ENCODE data around the gene HLA-B.

HLA-B gene

DNA sequence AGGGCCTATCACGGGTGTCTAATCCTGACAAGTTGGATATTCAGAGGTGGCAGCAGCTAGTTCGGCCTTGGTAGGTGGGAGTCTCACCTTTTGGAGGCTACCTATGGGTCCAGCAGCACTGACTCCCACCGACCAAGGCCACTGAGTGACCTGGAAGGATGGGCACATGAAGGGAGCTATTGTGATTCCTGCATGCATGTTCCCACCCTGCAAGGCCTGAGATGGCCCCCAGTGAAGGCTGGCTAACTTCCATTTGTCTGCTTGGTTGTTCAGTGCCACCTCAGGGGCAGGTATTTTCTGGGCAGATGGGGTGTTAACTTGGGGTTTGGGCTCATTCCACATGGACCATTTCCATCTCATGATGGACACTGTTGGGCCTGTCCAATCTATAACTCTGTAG, 28.1 kb upstream of the HLA-B start:
- ChIA-PET POLR2A (no interaction called here), CTCF (no interaction called here)
- DNase-seq (ENCODE audit: extremely low spot score): no peak
- TF ChIP-seq BHLHE40 (IDR thresholded peaks at IDR 0.05; ENCODE audit: borderline replicate concordance) (no peak), ARNT (IDR thresholded peaks at IDR 0.05) (no peak), FOXK2 (IDR thresholded peaks at IDR 0.05) (no peak), SUZ12 (IDR thresholded peaks at IDR 0.05) (no peak), CTBP1 (IDR thresholded peaks at IDR 0.05; ENCODE audit: borderline replicate concordance) (no peak), LEF1 (IDR thresholded peaks at IDR 0.05; ENCODE audit: borderline replicate concordance) (no peak)
- TF ChIP-seq, protein P1, sequence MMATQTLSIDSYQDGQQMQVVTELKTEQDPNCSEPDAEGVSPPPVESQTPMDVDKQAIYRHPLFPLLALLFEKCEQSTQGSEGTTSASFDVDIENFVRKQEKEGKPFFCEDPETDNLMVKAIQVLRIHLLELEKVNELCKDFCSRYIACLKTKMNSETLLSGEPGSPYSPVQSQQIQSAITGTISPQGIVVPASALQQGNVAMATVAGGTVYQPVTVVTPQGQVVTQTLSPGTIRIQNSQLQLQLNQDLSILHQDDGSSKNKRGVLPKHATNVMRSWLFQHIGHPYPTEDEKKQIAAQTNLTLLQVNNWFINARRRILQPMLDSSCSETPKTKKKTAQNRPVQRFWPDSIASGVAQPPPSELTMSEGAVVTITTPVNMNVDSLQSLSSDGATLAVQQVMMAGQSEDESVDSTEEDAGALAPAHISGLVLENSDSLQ (IDR thresholded peaks at IDR 0.05): no peak

GRCh38 chr6:31383149-31383548, 26.2 kb upstream of the HLA-B start:
- DNase-seq (ENCODE audit: extremely low spot score): no peak
- TF ChIP-seq HDGF (IDR thresholded peaks at IDR 0.05; ENCODE audit: borderline replicate concordance) (no peak), ARNT (IDR thresholded peaks at IDR 0.05) (no peak), BHLHE40 (IDR thresholded peaks at IDR 0.05; ENCODE audit: borderline replicate concordance) (no peak), FOXA1 (IDR thresholded peaks at IDR 0.05) (no peak), FOXK2 (IDR thresholded peaks at IDR 0.05) (no peak), SUZ12 (IDR thresholded peaks at IDR 0.05) (no peak), CTBP1 (IDR thresholded peaks at IDR 0.05; ENCODE audit: borderline replicate concordance) (no peak), FOXM1 (IDR thresholded peaks at IDR 0.05; ENCODE audit: borderline replicate concordance) (no peak), LEF1 (IDR thresholded peaks at IDR 0.05; ENCODE audit: borderline replicate concordance) (no peak), L3MBTL2 (conservative IDR thresholded peaks at IDR 0.05) (no peak), ELF4 (IDR thresholded peaks at IDR 0.05) (no peak), TARDBP (IDR thresholded peaks at IDR 0.05) (no peak)
- TF ChIP-seq, protein P1 (IDR thresholded peaks at IDR 0.05): no peak
- ChIA-PET CTCF (interaction anchor here (0.5 to 1.3 kb wide), 4 partner anchors 15 to 911 kb away, joined by 3 to 8 read pairs (median 4); no protein-coding TSS in a partner anchor), POLR2A (no interaction called here)

GRCh38 chr6:31381666-31382065, 24.7 kb upstream of the HLA-B start:
- CTCF ChIA-PET: interaction anchor here (0.7 to 1.0 kb wide), 4 partner anchors 16 to 202 kb away, joined by 3 read pairs; no protein-coding TSS in a partner anchor
- POLR2A ChIA-PET: no interaction called here
- DNase-seq (ENCODE audit: extremely low spot score): no peak
- TF ChIP-seq BHLHE40 (IDR thresholded peaks at IDR 0.05; ENCODE audit: borderline replicate concordance) (no peak), SUZ12 (IDR thresholded peaks at IDR 0.05) (no peak), ZNF384 (IDR thresholded peaks at IDR 0.05) (no peak)

GRCh38 chr6:31379850-31380249, 22.9 kb upstream of the HLA-B start:
- TF ChIP-seq ZNF384 (IDR thresholded peaks at IDR 0.05) (no peak), LEF1 (IDR thresholded peaks at IDR 0.05; ENCODE audit: borderline replicate concordance) (no peak), SP1 (IDR thresholded peaks at IDR 0.05) (no peak), FOXM1 (IDR thresholded peaks at IDR 0.05; ENCODE audit: borderline replicate concordance) (no peak), CTBP1 (IDR thresholded peaks at IDR 0.05; ENCODE audit: borderline replicate concordance) (no peak), FOXA1 (IDR thresholded peaks at IDR 0.05) (no peak), ARNT (IDR thresholded peaks at IDR 0.05) (no peak), HDGF (IDR thresholded peaks at IDR 0.05; ENCODE audit: borderline replicate concordance) (no peak), FOXK2 (IDR thresholded peaks at IDR 0.05) (no peak), L3MBTL2 (conservative IDR thresholded peaks at IDR 0.05) (no peak), SUZ12 (IDR thresholded peaks at IDR 0.05) (no peak), BHLHE40 (IDR thresholded peaks at IDR 0.05; ENCODE audit: borderline replicate concordance) (no peak)
- ChIA-PET POLR2A (interaction anchor here (1.0 kb wide), 1 partner anchor 24 kb away, joined by 3 read pairs; the partner anchor contains the start of gene MICA), CTCF (interaction anchor here (1.0 kb wide), 1 partner anchor 19 kb away, joined by 3 read pairs; no protein-coding TSS in a partner anchor)
- DNase-seq (ENCODE audit: extremely low spot score): no peak

- POLR2A ChIA-PET: no interaction called here
Observed at GRCh38 chr6:31378721-31379103, 21.7 kb upstream of the HLA-B start.

GRCh38 chr6:31378062-31378720, 21.2 kb upstream of the HLA-B start:
- CTCF ChIA-PET: interaction anchor here (2.1 kb wide), 1 partner anchor 19 kb away, joined by 4 read pairs; no protein-coding TSS in a partner anchor
- no peak for DNase-seq (ENCODE audit: extremely low spot score)
- POLR2A ChIA-PET: no interaction called here
- TF ChIP-seq FOXA1 (IDR thresholded peaks at IDR 0.05) (no peak), SUZ12 (IDR thresholded peaks at IDR 0.05) (no peak), HDGF (IDR thresholded peaks at IDR 0.05; ENCODE audit: borderline replicate concordance) (no peak), FOXK2 (IDR thresholded peaks at IDR 0.05) (no peak), TARDBP (IDR thresholded peaks at IDR 0.05) (no peak), SP1 (IDR thresholded peaks at IDR 0.05) (no peak), NFRKB (IDR thresholded peaks at IDR 0.05) (no peak), ELF4 (IDR thresholded peaks at IDR 0.05) (no peak), L3MBTL2 (conservative IDR thresholded peaks at IDR 0.05) (no peak), FOXM1 (IDR thresholded peaks at IDR 0.05; ENCODE audit: borderline replicate concordance) (no peak), CTBP1 (IDR thresholded peaks at IDR 0.05; ENCODE audit: borderline replicate concordance) (no peak), LEF1 (IDR thresholded peaks at IDR 0.05; ENCODE audit: borderline replicate concordance) (no peak), BHLHE40 (IDR thresholded peaks at IDR 0.05; ENCODE audit: borderline replicate concordance) (no peak), ARNT (IDR thresholded peaks at IDR 0.05) (no peak), ZNF384 (IDR thresholded peaks at IDR 0.05) (no peak)
- TF ChIP-seq, protein P1 (IDR thresholded peaks at IDR 0.05): no peak

More at GRCh38 chr6:31378721-31379103, 21.7 kb upstream of the HLA-B start:
- CTCF ChIA-PET: interaction anchor here (0.6 kb wide), 1 partner anchor 12 kb away, joined by 3 read pairs; no protein-coding TSS in a partner anchor
- DNase-seq (ENCODE audit: extremely low spot score): no peak
- TF ChIP-seq FOXA1 (IDR thresholded peaks at IDR 0.05) (no peak), NFRKB (IDR thresholded peaks at IDR 0.05) (no peak), ARNT (IDR thresholded peaks at IDR 0.05) (no peak), ZNF384 (IDR thresholded peaks at IDR 0.05) (no peak), SP1 (IDR thresholded peaks at IDR 0.05) (no peak), ELF4 (IDR thresholded peaks at IDR 0.05) (no peak), L3MBTL2 (conservative IDR thresholded peaks at IDR 0.05) (no peak), SUZ12 (IDR thresholded peaks at IDR 0.05) (no peak), HDGF (IDR thresholded peaks at IDR 0.05; ENCODE audit: borderline replicate concordance) (no peak), FOXK2 (IDR thresholded peaks at IDR 0.05) (no peak), BHLHE40 (IDR thresholded peaks at IDR 0.05; ENCODE audit: borderline replicate concordance) (no peak)
- TF ChIP-seq, protein P1 (IDR thresholded peaks at IDR 0.05): no peak
